Tibial artery (tissue), 4 donors: Measurements from ENCODE around the gene TTC23.
A peak's percentile ranks its signal among the peaks of the same experiment; 100 is the strongest.

ENCODE experiments used
- DNase-seq, 2 donors: peaks; one replicate each; pipeline ENCODE4 v3.0.0-alpha.2; 2019
- H3K27ac ChIP-seq, 2 donors: fragments of 200-600 bp; sonication (generic) in 1 of 2; 1 replicate in 1 of 2; 2 replicates in 1 of 2; pipeline ENCODE4 v1.5.1; 2018 to 2019; ENCODE audit warnings: mild to moderate bottlenecking in 1 of 2
- H3K27me3 ChIP-seq, 2 donors: fragments of 200-600 bp; sonication (generic) in 1 of 2; one replicate each; pipeline versions ENCODE4 v1.5.1 to v1.6.0; 2016 to 2019
- H3K36me3 ChIP-seq, 3 donors: fragments of 200-600 bp; sonication (generic) in 2 of 3; one replicate each; pipeline ENCODE4 v1.5.1; 2016 to 2019; ENCODE audit warnings: mild to moderate bottlenecking in 2 of 3
- H3K4me1 ChIP-seq, 4 donors: fragments of 200-600 bp; sonication (generic) in 2 of 4; 1 replicate in 3 of 4; 2 replicates in 1 of 4; pipeline ENCODE4 v1.5.1; 2016 to 2019
- H3K4me3 ChIP-seq, 2 donors: fragments of 200-600 bp; sonication (generic) in 1 of 2; 1 replicate in 1 of 2; 2 replicates in 1 of 2; pipeline ENCODE4 v1.5.1; 2018 to 2019; ENCODE audit warnings: mild to moderate bottlenecking in 2 of 2
- H3K9me3 ChIP-seq, 3 donors: fragments of 200-600 bp; sonication (generic) in 1 of 3; one replicate each; pipeline ENCODE4 v1.5.1; 2016 to 2019
- intact Hi-C: fragments of 100-400 bp; cut with DNase I; formaldehyde crosslinking; loops from one replicate; pipeline ENCODE4 v1.15.0; 2023; ENCODE audit warnings: low total_unique reads
- TF ChIP-seq, protein P1 (sequence below), 2 experiments: fragments of 200-600 bp in 1 of 2; fragments of 450-650 bp in 1 of 2; IDR thresholded peaks; one replicate each; pipeline ENCODE4 v1.5.1; 2017 to 2019; ENCODE audit warnings: antibody characterized with exemption in 2 of 2, mild to moderate bottlenecking in 1 of 2, moderate library complexity in 1 of 2

Gene TTC23

GRCh38 chr15:99250494-99250856 is 1.1 kb upstream of the TTC23 start:
- peak overlapping the region; percentile 87 to 89 for H3K27ac ChIP-seq
- no peaks in the 10 kb centered on the region for H3K36me3 ChIP-seq
- H3K9me3 ChIP-seq: no peaks in the 10 kb centered on the region
- TF ChIP-seq, protein P1, sequence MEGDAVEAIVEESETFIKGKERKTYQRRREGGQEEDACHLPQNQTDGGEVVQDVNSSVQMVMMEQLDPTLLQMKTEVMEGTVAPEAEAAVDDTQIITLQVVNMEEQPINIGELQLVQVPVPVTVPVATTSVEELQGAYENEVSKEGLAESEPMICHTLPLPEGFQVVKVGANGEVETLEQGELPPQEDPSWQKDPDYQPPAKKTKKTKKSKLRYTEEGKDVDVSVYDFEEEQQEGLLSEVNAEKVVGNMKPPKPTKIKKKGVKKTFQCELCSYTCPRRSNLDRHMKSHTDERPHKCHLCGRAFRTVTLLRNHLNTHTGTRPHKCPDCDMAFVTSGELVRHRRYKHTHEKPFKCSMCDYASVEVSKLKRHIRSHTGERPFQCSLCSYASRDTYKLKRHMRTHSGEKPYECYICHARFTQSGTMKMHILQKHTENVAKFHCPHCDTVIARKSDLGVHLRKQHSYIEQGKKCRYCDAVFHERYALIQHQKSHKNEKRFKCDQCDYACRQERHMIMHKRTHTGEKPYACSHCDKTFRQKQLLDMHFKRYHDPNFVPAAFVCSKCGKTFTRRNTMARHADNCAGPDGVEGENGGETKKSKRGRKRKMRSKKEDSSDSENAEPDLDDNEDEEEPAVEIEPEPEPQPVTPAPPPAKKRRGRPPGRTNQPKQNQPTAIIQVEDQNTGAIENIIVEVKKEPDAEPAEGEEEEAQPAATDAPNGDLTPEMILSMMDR (IDR thresholded peaks at IDR 0.05): no peak
- DNase-seq: no peak
- H3K4me3 ChIP-seq: peak overlapping the region; percentile 77 to 89
- peaks cover 0 to 45% (median 31%) of the 10 kb centered on the region in 4 donors for H3K4me1 ChIP-seq
- intact Hi-C loops: no loop called here
- no peaks in the 10 kb centered on the region for H3K27me3 ChIP-seq

GRCh38 chr15:99250001-99250400 is 620 bp upstream of the TTC23 start:
- TF ChIP-seq, protein P1 (IDR thresholded peaks at IDR 0.05): no peak
- H3K4me3 ChIP-seq: peak overlapping the region; percentile 77 to 89

GRCh38 chr15:99248000-99248715 is 1.2 kb downstream of the TTC23 start:
- no peaks in the 10 kb centered on the region for H3K36me3 ChIP-seq
- H3K4me3 ChIP-seq: peak overlapping the region; percentile 77 to 89
- intact Hi-C loops: no loop called here
- TF ChIP-seq, protein P1 (IDR thresholded peaks at IDR 0.05): no peak
- H3K27ac ChIP-seq: peak overlapping the region in 1 of 2 donors; percentile 87
- no peaks in the 10 kb centered on the region for H3K9me3 ChIP-seq
- H3K4me1 ChIP-seq: peaks cover 0 to 45% (median 27%) of the 10 kb centered on the region in 4 donors
- DNase-seq: no peak
- H3K27me3 ChIP-seq: no peaks in the 10 kb centered on the region

More at GRCh38 chr15:99250001-99250400, 620 bp upstream of the TTC23 start:
- Histone ChIP-seq H3K9me3 (no peaks in the 10 kb centered on the region), H3K27me3 (no peaks in the 10 kb centered on the region), H3K36me3 (no peaks in the 10 kb centered on the region), H3K27ac (peak overlapping the region; percentile 87 to 89), H3K4me1 (peaks cover 0 to 45% (median 31%) of the 10 kb centered on the region in 4 donors)
- intact Hi-C loops: no loop called here
- no peak for DNase-seq

GRCh38 chr15:99247062-99247461 is 2.3 kb downstream of the TTC23 start:
- Histone ChIP-seq H3K4me1 (peaks cover 0 to 36% (median 19%) of the 10 kb centered on the region in 4 donors), H3K9me3 (no peaks in the 10 kb centered on the region), H3K4me3 (no peak overlapping the region), H3K27ac (no peak overlapping the region), H3K36me3 (no peaks in the 10 kb centered on the region), H3K27me3 (no peaks in the 10 kb centered on the region)
- intact Hi-C loops: no loop called here
- TF ChIP-seq, protein P1 (IDR thresholded peaks at IDR 0.05): no peak
- no peak for DNase-seq

- TF ChIP-seq, protein P1 (IDR thresholded peaks at IDR 0.05): no peak
- Histone ChIP-seq H3K27ac (no peak overlapping the region), H3K9me3 (no peaks in the 10 kb centered on the region), H3K4me3 (no peak overlapping the region), H3K27me3 (no peaks in the 10 kb centered on the region), H3K36me3 (peaks cover 0 to 17% (median 13%) of the 10 kb centered on the region in 3 donors), H3K4me1 (peaks cover 0 to 26% (median 14%) of the 10 kb centered on the region in 4 donors)
- no peak for DNase-seq
- intact Hi-C loops: no loop called here
Observed at GRCh38 chr15:99244306-99244705, 5.1 kb downstream of the TTC23 start.
